HG02885 (cell line): ENCODE data around the gene MRTO4.
"Not testable (repeated sequence)": the region's sequence is repeated elsewhere in the genome, so short reads cannot be mapped to it uniquely, and the experiment has no call there.

Experiments
- ATAC-seq: cut with Tn5 transposase; IDR thresholded peaks from one replicate; pipeline ENCODE4 v1.9.1; 2021; ENCODE audit warnings: mild to moderate bottlenecking; ENCODE audit not compliant: unreplicated experiment, poor library complexity

MRTO4 gene

GRCh38 chr1:19222979-19223824 is 28.4 kb upstream of the MRTO4 start:
- no peak for ATAC-seq

- no peak for ATAC-seq
Measured at GRCh38 chr1:19229229-19229628, 22.4 kb upstream of the MRTO4 start.

GRCh38 chr1:19229828-19230325 is 21.7 kb upstream of the MRTO4 start:
- no peak for ATAC-seq

GRCh38 chr1:19231736-19232523 is 19.7 kb upstream of the MRTO4 start:
- ATAC-seq = not testable (repeated sequence)

DNA sequence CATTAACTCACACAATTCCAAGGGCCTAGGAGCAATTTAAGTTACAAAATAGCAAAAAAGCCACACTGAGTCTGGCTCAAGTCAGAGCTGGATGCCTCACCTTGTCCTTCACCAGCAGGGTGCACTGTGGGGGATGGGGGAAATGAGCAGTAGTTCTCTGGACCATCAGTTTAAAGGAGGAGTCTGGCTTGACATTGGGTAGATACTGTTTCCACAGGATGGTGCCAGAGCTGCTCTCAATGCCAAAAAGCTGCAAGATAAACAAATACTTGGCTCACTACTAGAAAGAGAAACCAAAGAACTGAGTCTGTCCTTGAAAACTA is 19.1 kb upstream of the MRTO4 start:
- ATAC-seq = no peak

DNA sequence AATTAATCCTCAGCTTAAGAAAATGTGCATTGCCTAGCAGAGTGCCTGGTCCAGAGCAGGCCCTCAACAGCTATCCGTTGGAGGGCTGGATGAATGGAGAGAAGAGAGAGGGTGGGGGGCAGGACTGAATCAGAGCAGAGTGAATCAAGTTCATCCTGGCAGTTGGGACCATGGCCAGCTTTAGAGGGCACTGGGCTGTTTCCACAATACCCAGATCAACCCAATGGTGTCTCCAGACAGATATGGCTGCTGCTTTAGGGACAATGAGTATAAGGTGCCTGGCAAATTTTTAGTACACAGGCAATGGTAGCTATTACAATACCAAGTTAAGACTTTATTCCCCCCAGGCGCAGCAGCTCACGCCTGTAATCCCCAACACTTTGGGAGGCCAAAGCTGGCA is 17.4 kb upstream of the MRTO4 start:
- ATAC-seq = no peak

DNA sequence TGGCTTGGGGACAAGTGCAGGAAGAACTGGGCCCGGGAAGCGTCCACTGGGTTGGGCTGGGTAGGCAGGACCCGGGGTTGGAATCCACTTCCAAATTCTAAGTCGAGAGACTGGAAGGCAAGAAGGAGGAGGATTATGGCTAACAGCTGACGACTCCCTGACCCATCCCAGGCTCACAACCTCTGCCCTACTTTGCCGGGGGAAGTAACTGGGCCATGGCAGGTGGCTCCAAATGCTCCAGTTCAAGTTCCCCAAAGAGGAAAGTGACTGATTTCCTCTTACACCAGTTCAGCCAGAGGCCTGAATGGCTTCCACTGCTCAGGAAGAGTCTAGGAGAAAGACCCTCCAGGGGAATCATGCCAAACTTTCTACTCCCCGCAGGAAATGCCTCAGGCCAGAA is 11.7 kb upstream of the MRTO4 start:
- ATAC-seq = no peak

- ATAC-seq = no peak
Measured at GRCh38 chr1:19240673-19241538, 10.7 kb upstream of the MRTO4 start.

DNA sequence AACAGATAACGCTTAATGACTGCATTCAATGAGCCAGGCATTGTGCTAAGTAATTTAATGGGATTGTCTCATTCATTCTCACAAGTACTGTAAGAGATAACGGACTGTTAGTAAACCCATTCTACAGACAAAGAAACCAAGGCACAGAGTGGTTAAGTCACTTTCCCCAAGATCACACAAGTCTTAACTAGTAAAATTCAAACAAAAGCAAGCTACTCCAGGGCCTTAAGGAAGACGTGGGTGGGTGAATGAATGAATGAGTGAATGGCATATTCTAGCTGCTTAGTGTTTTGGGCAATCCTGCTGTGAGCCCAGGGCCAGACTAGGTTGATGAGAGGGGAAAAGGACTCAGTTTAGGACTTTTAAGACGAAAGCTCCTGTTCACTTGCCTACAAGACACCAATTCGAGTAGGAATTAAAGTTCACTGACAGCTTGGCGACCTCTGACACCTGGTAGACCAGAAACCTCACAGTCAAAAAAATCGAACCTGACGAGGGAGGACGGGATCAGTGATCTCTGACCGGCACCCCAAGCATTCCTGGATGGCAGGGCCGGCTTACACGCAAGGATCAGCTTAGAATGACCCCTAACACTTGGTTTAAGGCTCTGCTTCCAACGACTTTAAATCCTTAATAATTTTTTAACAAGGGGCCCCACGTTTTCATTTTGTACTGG is 838 bp upstream of the MRTO4 start:
- ATAC-seq = no peak

- no peak for ATAC-seq
Measured at GRCh38 chr1:19254416-19254815, 2.8 kb downstream of the MRTO4 start.

DNA sequence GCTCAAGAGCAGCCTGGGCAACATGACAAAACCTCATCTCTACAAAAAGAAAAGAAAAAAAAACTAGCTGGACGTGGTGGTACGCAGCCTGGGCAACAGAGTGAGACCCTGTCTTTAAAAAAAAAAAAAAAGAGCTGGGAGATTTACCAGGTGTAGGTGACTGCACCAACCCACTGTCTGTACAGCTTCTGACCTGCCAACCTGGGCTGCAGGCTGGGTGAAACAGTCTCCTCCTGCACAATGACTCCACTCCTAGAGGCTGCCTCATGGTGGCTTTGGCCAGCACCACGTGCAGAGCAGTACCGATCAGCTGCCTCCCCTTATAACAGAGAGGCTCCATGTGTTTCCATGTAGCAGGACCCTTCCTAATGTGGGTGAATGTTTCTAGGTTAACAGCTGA is 3.7 kb downstream of the MRTO4 start:
- ATAC-seq = no peak

DNA sequence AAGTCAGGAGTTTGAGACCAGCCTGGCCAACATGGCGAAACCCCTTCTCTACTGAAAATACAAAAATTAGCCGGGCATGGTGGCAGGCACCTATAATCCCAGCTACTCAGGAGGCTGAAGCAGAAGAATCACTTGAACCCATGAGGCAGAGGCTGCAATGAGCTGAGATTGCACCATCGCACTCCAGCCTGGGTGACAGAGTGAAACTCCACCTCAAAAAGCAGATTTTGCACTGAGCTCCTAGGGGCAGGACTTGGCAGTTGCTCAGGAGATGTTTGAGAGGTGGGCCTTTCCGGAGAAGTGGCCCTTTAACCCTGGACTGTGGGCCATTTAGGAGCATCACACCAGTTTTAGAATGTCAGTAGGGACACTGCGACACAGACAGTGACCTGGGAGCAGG is 4.7 kb downstream of the MRTO4 start:
- not testable (repeated sequence) for ATAC-seq

- no peak for ATAC-seq
Measured at GRCh38 chr1:19257178-19257914, 5.7 kb downstream of the MRTO4 start.

DNA sequence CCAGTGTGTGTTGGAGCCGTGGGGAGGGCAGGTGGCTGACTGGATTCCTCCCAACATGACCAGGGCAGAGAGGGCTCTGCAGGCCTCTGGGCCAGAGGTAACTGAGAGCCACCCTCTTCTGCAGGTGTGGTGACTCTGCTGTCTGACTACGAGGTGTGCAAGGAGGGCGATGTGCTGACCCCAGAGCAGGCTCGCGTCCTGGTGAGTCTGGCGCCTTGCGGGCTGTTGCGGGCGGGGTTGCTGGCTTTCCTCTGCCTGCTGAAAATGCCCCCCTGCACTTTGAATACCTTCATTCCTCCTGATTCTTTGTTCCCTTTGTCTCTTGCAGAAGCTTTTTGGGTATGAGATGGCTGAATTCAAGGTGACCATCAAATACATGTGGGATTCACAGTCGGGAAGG is 6.7 kb downstream of the MRTO4 start:
- no peak for ATAC-seq

GRCh38 chr1:19260211-19261138 is 8.9 kb downstream of the MRTO4 start:
- ATAC-seq = no peak

DNA sequence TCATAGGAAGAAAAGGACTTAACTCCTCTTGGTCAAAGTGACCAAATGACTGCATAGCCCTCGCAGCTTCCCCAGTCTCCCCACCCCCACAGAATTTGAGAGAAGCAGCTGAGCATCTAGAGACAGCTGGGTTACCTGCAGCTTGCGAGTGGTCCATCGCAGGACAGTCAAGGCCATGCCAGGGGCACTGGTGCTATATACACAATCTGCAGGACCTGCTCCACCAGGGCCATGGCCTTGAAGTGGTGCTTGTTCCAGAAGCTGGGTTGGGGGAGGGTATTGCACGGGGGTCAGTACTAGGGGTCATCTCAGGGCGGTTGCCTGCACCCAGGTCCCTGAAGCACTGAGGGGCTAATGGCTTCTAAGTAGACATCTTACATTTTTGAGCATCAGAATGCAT is 10.4 kb downstream of the MRTO4 start:
- no peak for ATAC-seq

GRCh38 chr1:19262744-19263143 is 11.1 kb downstream of the MRTO4 start:
- ATAC-seq = no peak

- ATAC-seq = no peak
Measured at GRCh38 chr1:19268445-19268844, 16.8 kb downstream of the MRTO4 start.
